Caco-2 (cell line): Measurements from ENCODE around the gene MID2. TPM values are rescaled to one million over a fixed set of nuclear protein-coding genes. Genes with fewer than 3 reads are reported as not detected.

Experiments used
- BruUV-seq: library from RNA; stranded (reverse); fragments of 400-500 nt; replicated peaks from 2 replicates; lab custom pipeline; 2021; lab: Mats Ljungman, UMichigan
- CTCF ChIA-PET: fragments of 300-600 bp; sonication (Branson Sonifier 250); formaldehyde crosslinking; loops from one replicate; lab custom pipeline; 2022; ENCODE audit warnings: antibody characterized with exemption; lab: Charles Lee
- POLR2A ChIA-PET: fragments of 300-600 bp; sonication (Branson Sonifier 250); formaldehyde crosslinking; loops from one replicate; lab custom pipeline; 2022; ENCODE audit warnings: antibody characterized with exemption; lab: Charles Lee
- DNase-seq, 2 experiments: peaks; one replicate each; pipeline versions ENCODE4 v3.0.0 to v3.0.0-alpha.2; 2020 to 2022
- H3K27me3 ChIP-seq: replicated peaks from 2 replicates; pipeline ENCODE4 v1.6.0; 2011; ENCODE audit warnings: low read length; ENCODE audit not compliant: control insufficient read depth, insufficient read depth
- H3K36me3 ChIP-seq: 2 replicates; pipeline ENCODE4 v1.5.1; 2011; ENCODE audit warnings: low read length; ENCODE audit not compliant: control insufficient read depth, insufficient read depth
- H3K4me1 ChIP-seq: fragments of 250-450 bp; sonication (Bioruptor Pico); 2 replicates; pipeline ENCODE4 v1.5.1; 2020; ENCODE audit warnings: mild to moderate bottlenecking
- H3K4me3 ChIP-seq: 2 replicates; pipeline ENCODE4 v1.5.1; 2011; ENCODE audit warnings: low read depth, mild to moderate bottlenecking, control low read depth, low read length
- H3K9me3 ChIP-seq: fragments of 250-450 bp; sonication (Bioruptor Pico); 2 replicates; pipeline ENCODE4 v1.5.1; 2020; ENCODE audit warnings: mild to moderate bottlenecking, moderate library complexity
- H3K27ac Mint-ChIP-seq: one replicate; pipeline ENCODE4 v1.8.0; 2022; ENCODE audit warnings: mixed read lengths; ENCODE audit not compliant: unreplicated experiment
- H3K27me3 Mint-ChIP-seq: one replicate; pipeline ENCODE4 v1.8.0; 2022; ENCODE audit warnings: mixed read lengths; ENCODE audit not compliant: insufficient read depth, unreplicated experiment
- H3K36me3 Mint-ChIP-seq: one replicate; pipeline ENCODE4 v1.8.0; 2022; ENCODE audit warnings: mild to moderate bottlenecking, mixed read lengths; ENCODE audit not compliant: insufficient read depth, unreplicated experiment
- H3K4me1 Mint-ChIP-seq: one replicate; pipeline ENCODE4 v1.8.0; 2022; ENCODE audit warnings: low read depth, mixed read lengths; ENCODE audit not compliant: unreplicated experiment
- H3K4me3 Mint-ChIP-seq: one replicate; pipeline ENCODE4 v1.8.0; 2022; ENCODE audit warnings: mild to moderate bottlenecking, moderate library complexity, mixed read lengths; ENCODE audit not compliant: unreplicated experiment
- H3K9me3 Mint-ChIP-seq: one replicate; pipeline ENCODE4 v1.8.0; 2022; ENCODE audit warnings: mixed read lengths; ENCODE audit not compliant: unreplicated experiment
- CTCF ChIP-seq, 2 experiments: fragments of 200-600 bp in 1 of 2; IDR thresholded peaks; 1 replicate in 1 of 2; 2 replicates in 1 of 2; pipeline versions ENCODE4 v1.5.1 to v1.8.0; 2011 to 2022; ENCODE audit warnings: antibody characterized with exemption in 1 of 2, control low read depth in 1 of 2, inconsistent platforms in 1 of 2, low read depth in 1 of 2, low read length in 1 of 2, mild to moderate bottlenecking in 1 of 2, moderate library complexity in 1 of 2; ENCODE audit not compliant: insufficient read depth in 1 of 2, severe bottlenecking in 1 of 2, unreplicated experiment in 1 of 2
- intact Hi-C: fragments of 100-400 bp; cut with micrococcal nuclease; formaldehyde crosslinking; loops from one replicate; pipeline ENCODE4 v1.10.0; 2022; ENCODE audit not compliant: unreplicated experiment
- total RNA-seq: library from RNA; stranded (reverse); gene quantifications from 2 replicates; pipeline ENCODE4 v1.2.3, GENCODE V29; 2022

MID2 gene
- total RNA-seq, 1 experiment from 2014 or later: 1.9 TPM

DNA sequence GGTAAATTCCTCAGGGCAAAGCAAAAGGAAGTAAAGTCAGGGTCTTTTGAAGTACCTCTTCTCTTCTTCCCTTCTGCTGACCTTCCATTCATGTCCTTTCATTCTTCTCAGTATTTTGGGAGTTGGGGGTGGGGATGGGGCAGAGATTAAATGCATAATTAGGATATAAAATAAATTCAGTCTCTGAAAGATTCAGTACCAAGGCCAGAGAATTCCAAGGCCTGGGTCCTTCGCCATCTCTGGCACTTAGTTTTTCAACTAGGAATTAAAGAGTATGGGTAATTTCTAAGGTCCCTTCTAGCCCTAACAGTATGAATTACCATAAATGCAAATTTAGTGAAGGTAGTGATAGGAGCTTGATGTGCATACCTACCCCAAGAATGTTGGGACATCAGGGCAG, 108.6 kb downstream of the MID2 start:
- intact Hi-C loops: no loop called here
- H3K4me1 Mint-ChIP-seq: no peaks in the 10 kb centered on the region
- no peaks in the 10 kb centered on the region for H3K27me3 Mint-ChIP-seq
- H3K36me3 Mint-ChIP-seq: peaks cover 5% of the 10 kb centered on the region
- no peaks in the 10 kb centered on the region for H3K9me3 Mint-ChIP-seq
- TF ChIP-seq CTCF (IDR thresholded peaks at IDR 0.05; ENCODE audit: insufficient read depth in 1 of 2, low read depth in 1 of 2, low read length in 1 of 2, severe bottlenecking in 1 of 2, unreplicated experiment in 1 of 2): no peak
- H3K4me3 Mint-ChIP-seq: no peak overlapping the region
- ChIA-PET POLR2A (no interaction called here), CTCF (no interaction called here)
- H3K36me3 ChIP-seq: no peaks in the 10 kb centered on the region
- H3K4me1 ChIP-seq: no peaks in the 10 kb centered on the region
- H3K9me3 ChIP-seq: no peaks in the 10 kb centered on the region
- no peak overlapping the region for H3K27ac Mint-ChIP-seq
- BruUV-seq: no TSS peak
- no peak overlapping the region for H3K4me3 ChIP-seq
- H3K27me3 ChIP-seq: no peaks in the 10 kb centered on the region
- DNase-seq: no peak

GRCh38 chrX:107935200-107935599, 109.5 kb downstream of the MID2 start:
- H3K4me3 ChIP-seq: no peak overlapping the region
- H3K27me3 ChIP-seq: no peaks in the 10 kb centered on the region
- no peak overlapping the region for H3K4me3 Mint-ChIP-seq
- intact Hi-C loops: no loop called here
- no peaks in the 10 kb centered on the region for H3K9me3 Mint-ChIP-seq
- ChIA-PET POLR2A (no interaction called here), CTCF (no interaction called here)
- no peaks in the 10 kb centered on the region for H3K4me1 ChIP-seq
- H3K36me3 ChIP-seq: no peaks in the 10 kb centered on the region
- peaks cover 5% of the 10 kb centered on the region for H3K36me3 Mint-ChIP-seq
- no peak for DNase-seq
- TF ChIP-seq CTCF (IDR thresholded peaks at IDR 0.05; ENCODE audit: insufficient read depth in 1 of 2, low read depth in 1 of 2, low read length in 1 of 2, severe bottlenecking in 1 of 2, unreplicated experiment in 1 of 2): no peak
- no peaks in the 10 kb centered on the region for H3K27me3 Mint-ChIP-seq
- H3K27ac Mint-ChIP-seq: no peak overlapping the region
- H3K9me3 ChIP-seq: no peaks in the 10 kb centered on the region
- no TSS peak for BruUV-seq
- no peaks in the 10 kb centered on the region for H3K4me1 Mint-ChIP-seq

DNA sequence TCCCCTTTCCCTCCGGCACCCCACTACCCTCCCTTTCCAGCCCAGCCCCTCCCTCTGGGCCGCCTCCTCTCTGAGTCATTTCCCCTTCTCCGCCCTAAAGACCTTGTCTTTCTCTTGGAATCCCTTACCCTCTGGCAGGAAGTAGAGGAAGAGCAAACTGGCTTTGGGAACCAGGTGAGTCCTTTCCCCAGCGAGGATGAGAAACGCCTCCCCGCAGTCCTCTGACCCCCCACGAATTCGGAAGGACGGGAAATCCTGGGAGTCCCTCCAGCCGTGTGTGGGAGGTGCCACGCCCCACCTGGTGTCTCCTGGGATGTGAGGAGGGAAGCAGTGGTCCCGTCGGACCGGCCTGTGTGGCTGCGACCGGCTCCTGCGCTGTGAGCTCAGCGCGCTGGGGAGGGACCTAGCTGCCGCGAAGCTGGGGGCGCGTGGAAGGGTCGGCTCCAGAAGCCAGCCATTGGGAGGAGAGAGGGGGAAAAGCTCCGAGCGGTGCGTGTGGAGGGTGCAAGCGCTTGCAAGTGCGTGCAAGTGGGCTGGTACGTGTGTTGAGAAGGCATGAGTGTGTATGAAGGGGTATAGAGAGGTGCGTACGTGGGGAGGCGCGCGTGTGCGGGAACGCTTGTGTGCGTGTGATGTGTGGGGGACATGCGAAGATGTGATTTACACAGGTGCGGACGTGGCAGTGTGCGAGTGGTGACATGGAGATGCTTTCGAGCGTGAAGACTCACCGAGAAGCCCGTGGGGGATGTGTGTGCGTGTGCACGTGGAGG, 110.2 kb downstream of the MID2 start:
- ChIA-PET CTCF (no interaction called here), POLR2A (no interaction called here)
- no TSS peak for BruUV-seq
- Mint-ChIP-seq H3K36me3 (peaks cover 5% of the 10 kb centered on the region), H3K27ac (no peak overlapping the region), H3K27me3 (no peaks in the 10 kb centered on the region), H3K9me3 (no peaks in the 10 kb centered on the region), H3K4me3 (no peak overlapping the region), H3K4me1 (no peaks in the 10 kb centered on the region)
- no peak for DNase-seq
- TF ChIP-seq CTCF (IDR thresholded peaks at IDR 0.05; ENCODE audit: insufficient read depth in 1 of 2, low read depth in 1 of 2, low read length in 1 of 2, severe bottlenecking in 1 of 2, unreplicated experiment in 1 of 2): no peak
- no peaks in the 10 kb centered on the region for H3K4me1 ChIP-seq
- no peaks in the 10 kb centered on the region for H3K36me3 ChIP-seq
- intact Hi-C loops: no loop called here
- no peaks in the 10 kb centered on the region for H3K27me3 ChIP-seq
- H3K4me3 ChIP-seq: no peak overlapping the region
- no peaks in the 10 kb centered on the region for H3K9me3 ChIP-seq
